Lung (tissue), 12 donors: Measurements from ENCODE around the gene TBCB. TPM values are rescaled to one million over a fixed set of nuclear protein-coding genes. Genes with fewer than 3 reads are reported as not detected.

ENCODE experiments used
- ATAC-seq: fragments of 200-7000 bp; cut with Tn5 transposase; one replicate; pipeline ENCODE4 v1.9.1; 2020; ENCODE audit warnings: moderate number of reproducible peaks; ENCODE audit not compliant: insufficient read depth, low FRiP score
- DNase-seq, 3 donors: peaks; one replicate each; pipeline ENCODE4 v3.0.0-alpha.2; 2013 to 2017
- H3K27ac ChIP-seq, 2 donors: one replicate each; pipeline ENCODE4 v1.5.1; 2013; ENCODE audit warnings: mild to moderate bottlenecking in 2 of 2, moderate library complexity in 2 of 2, control low read depth in 1 of 2, inconsistent platforms in 1 of 2, low read depth in 1 of 2, low read length in 1 of 2
- H3K27me3 ChIP-seq, 3 donors: one replicate each; pipeline ENCODE4 v1.5.1; 2013; ENCODE audit warnings: low read length in 2 of 3; ENCODE audit not compliant: control insufficient read depth in 3 of 3, insufficient read depth in 3 of 3
- H3K36me3 ChIP-seq, 4 donors: one replicate each; pipeline ENCODE4 v1.5.1; 2013; ENCODE audit warnings: low read length in 4 of 4, mild to moderate bottlenecking in 1 of 4, moderate library complexity in 1 of 4; ENCODE audit not compliant: control insufficient read depth in 4 of 4, insufficient read depth in 4 of 4
- H3K4me1 ChIP-seq, 5 donors: one replicate each; pipeline ENCODE4 v1.5.1; 2013; ENCODE audit warnings: low read length in 5 of 5, mild to moderate bottlenecking in 2 of 5, moderate library complexity in 1 of 5; ENCODE audit not compliant: control insufficient read depth in 5 of 5, insufficient read depth in 5 of 5
- H3K4me3 ChIP-seq: one replicate; pipeline ENCODE4 v1.5.1; 2013; ENCODE audit warnings: mild to moderate bottlenecking, control low read depth, moderate library complexity
- H3K9ac ChIP-seq, 2 donors: one replicate each; pipeline ENCODE4 v1.5.1; 2013; ENCODE audit warnings: low read length in 2 of 2, control low read depth in 1 of 2; ENCODE audit not compliant: insufficient read depth in 1 of 2
- H3K9me3 ChIP-seq, 4 donors: one replicate each; pipeline ENCODE4 v1.5.1; 2013; ENCODE audit warnings: low read length in 3 of 4, mild to moderate bottlenecking in 1 of 4, moderate library complexity in 1 of 4; ENCODE audit not compliant: control insufficient read depth in 4 of 4, insufficient read depth in 3 of 4
- CTCF ChIP-seq: IDR thresholded peaks from 2 replicates; pipeline ENCODE4 v1.5.1; 2012; ENCODE audit warnings: mild to moderate bottlenecking; ENCODE audit errors: control extremely low read depth, extremely low read depth
- WGBS, 2 donors: extraction: QIAGEN DNeasy Blood & Tissue Kit; methylation state at CpG; one replicate each; pipeline ENCODE4 v1.1.7; 2013; 5-methylcytosine and 5-hydroxymethylcytosine counted together
- polyA plus RNA-seq, 2 donors: library from polyadenylated mRNA; stranded (reverse); fragments of 200-250 nt; gene quantifications; one replicate each; pipeline ENCODE4 v1.2.1, GENCODE V29; 2013
- total RNA-seq, 2 donors: library from RNA; depleted of rRNA in 1 of 2; stranded (reverse); fragments of >200 nt in 1 of 2; gene quantifications; one replicate each; pipeline ENCODE4 v1.2.1, GENCODE V29; 2014 to 2021
- donor health status: control.
- donor health status: control.
- donor health status: Bipolar disorder and iron deficiency.
- donor health status: healthy.
- donor health status: DM: yes; HTN: yes; CAD: no.

Gene TBCB
- total and polyA plus RNA-seq, 4 donors, result 63.1 to 213 (median 150) TPM

GRCh38 chr19:36142496-36142895 lies 27.2 kb downstream of the TBCB start:
- ATAC-seq, result no peak
- TF ChIP-seq CTCF, result no peak
- Histone ChIP-seq H3K4me3 (no peak overlapping the region), H3K9ac (no peak overlapping the region), H3K27ac (no peak overlapping the region), H3K9me3 (no peaks in the 10 kb centered on the region), H3K36me3 (peaks cover 14 to 37% (median 33%) of the 10 kb centered on the region in 4 donors), H3K27me3 (no peaks in the 10 kb centered on the region), H3K4me1 (peaks cover 0 to 7% (median 4%) of the 10 kb centered on the region in 5 donors)
- WGBS, 2 donors, result 91 to 93% methylated on average over 9 of the region's 9 CpGs
- no peak for DNase-seq

- Histone ChIP-seq H3K9ac (no peak overlapping the region), H3K27ac (no peak overlapping the region), H3K36me3 (peaks cover 14 to 50% (median 43%) of the 10 kb centered on the region in 4 donors), H3K27me3 (no peaks in the 10 kb centered on the region), H3K4me3 (no peak overlapping the region), H3K4me1 (peaks cover 0 to 8% (median 4%) of the 10 kb centered on the region in 5 donors), H3K9me3 (no peaks in the 10 kb centered on the region)
- DNase-seq, result no peak
- no peak for ATAC-seq
- WGBS, 2 donors, result 98% methylated on average over 6 of the region's 6 CpGs
- no peak for TF ChIP-seq CTCF
These were observed 29.4 kb downstream of the TBCB start for GRCh38 chr19:36144624-36145023.

- Histone ChIP-seq H3K36me3 (peaks cover 6 to 51% (median 32%) of the 10 kb centered on the region in 4 donors), H3K9ac (no peak overlapping the region), H3K4me1 (peaks cover 0 to 15% (median 9%) of the 10 kb centered on the region in 5 donors), H3K9me3 (no peaks in the 10 kb centered on the region), H3K27me3 (no peaks in the 10 kb centered on the region), H3K4me3 (no peak overlapping the region), H3K27ac (no peak overlapping the region)
- DNase-seq, result no peak
- no peak for TF ChIP-seq CTCF
- no peak for ATAC-seq
- WGBS, 2 donors, result 80 to 85% methylated on average over 13 of the region's 13 CpGs
These were observed 34.6 kb downstream of the TBCB start for GRCh38 chr19:36149673-36150406.
